Measurements from ENCODE around the gene CYFIP1.

GRCh38 chr15:22838292-22839042 is 141.7 kb downstream of the CYFIP1 start, which contains the start of gene NIPA2:
- TF ChIP-seq POLR2AphosphoS5 (IDR thresholded peaks at IDR 0.05; ENCODE audit: low read depth, low read length) (peak; percentile 78), POLR2A (IDR thresholded peaks at IDR 0.05; ENCODE audit: low read depth, low read length) (peak; percentile 90)
